Naive thymus-derived CD4-positive, alpha-beta T cell (primary cell): ENCODE results near the gene GREM2. TPM values are rescaled to one million over a fixed set of nuclear protein-coding genes. Genes with fewer than 3 reads are reported as not detected.

Experiments
- ATAC-seq: fragments of 150-1000 bp; cut with Tn5 transposase; 2 replicates; pipeline ENCODE4 v1.10.0; 2021; ENCODE audit warnings: mild to moderate bottlenecking, moderate library complexity
- CTCF ChIA-PET: fragments of 350-600 bp; sonication (Branson Sonifier 250); formaldehyde crosslinking; loops from one replicate; lab custom pipeline; 2021; ENCODE audit warnings: antibody characterized with exemption; lab: Charles Lee
- POLR2A ChIA-PET: fragments of 350-600 bp; sonication (Branson Sonifier 250); formaldehyde crosslinking; loops from one replicate; lab custom pipeline; 2021; ENCODE audit warnings: antibody characterized with exemption, inconsistent platforms; lab: Charles Lee
- DNase-seq, 9 donors: peaks; one replicate each; pipeline versions ENCODE4 v3.0.0 to v3.0.0-alpha.2; 2020 to 2022; ENCODE audit warnings: mixed read lengths in 1 of 9
- H3K27ac ChIP-seq: one replicate; pipeline ENCODE4 v1.7.0; 2013; ENCODE audit warnings: mild to moderate bottlenecking, low read depth, low read length, moderate library complexity
- H3K27me3 ChIP-seq, 2 donors: one replicate each; pipeline ENCODE4 v1.7.0; 2013; ENCODE audit warnings: low read length in 2 of 2, mild to moderate bottlenecking in 2 of 2, moderate library complexity in 2 of 2; ENCODE audit not compliant: control insufficient read depth in 2 of 2, insufficient read depth in 2 of 2
- H3K36me3 ChIP-seq, 3 experiments: 1 replicate in 2 of 3; 2 replicates in 1 of 3; pipeline ENCODE4 v1.7.0; 2013; ENCODE audit warnings: low read length in 3 of 3, mild to moderate bottlenecking in 3 of 3, moderate library complexity in 1 of 3; ENCODE audit not compliant: insufficient read depth in 3 of 3, control insufficient read depth in 2 of 3
- H3K4me1 ChIP-seq, 2 donors: one replicate each; pipeline ENCODE4 v1.7.0; 2013; ENCODE audit warnings: low read length in 2 of 2, mild to moderate bottlenecking in 2 of 2, moderate library complexity in 1 of 2; ENCODE audit not compliant: control insufficient read depth in 2 of 2, insufficient read depth in 2 of 2
- H3K4me3 ChIP-seq: 2 replicates; pipeline ENCODE4 v1.7.0; 2013; ENCODE audit warnings: mild to moderate bottlenecking, low read length
- H3K9me3 ChIP-seq, 3 experiments: 1 replicate in 2 of 3; 2 replicates in 1 of 3; pipeline ENCODE4 v1.7.0; 2013; ENCODE audit warnings: low read length in 3 of 3; ENCODE audit not compliant: control insufficient read depth in 2 of 3
- H3K27ac Mint-ChIP-seq, 9 donors: one replicate each; pipeline ENCODE4 v1.8.0; 2020 to 2022; ENCODE audit warnings: mixed read lengths in 9 of 9, mild to moderate bottlenecking in 8 of 9, moderate library complexity in 5 of 9, inconsistent platforms in 2 of 9
- H3K27me3 Mint-ChIP-seq, 5 donors: one replicate each; pipeline ENCODE4 v1.8.0; 2021 to 2022; ENCODE audit warnings: mixed read lengths in 5 of 5, mild to moderate bottlenecking in 1 of 5
- H3K36me3 Mint-ChIP-seq, 5 donors: one replicate each; pipeline ENCODE4 v1.8.0; 2020 to 2022; ENCODE audit warnings: mixed read lengths in 5 of 5, mild to moderate bottlenecking in 3 of 5, inconsistent platforms in 1 of 5
- H3K4me1 Mint-ChIP-seq, 7 donors: one replicate each; pipeline ENCODE4 v1.8.0; 2020 to 2022; ENCODE audit warnings: mixed read lengths in 7 of 7, mild to moderate bottlenecking in 3 of 7, inconsistent platforms in 1 of 7
- H3K4me3 Mint-ChIP-seq, 10 donors: one replicate each; pipeline ENCODE4 v1.8.0; 2020 to 2022; ENCODE audit warnings: mild to moderate bottlenecking in 10 of 10, mixed read lengths in 10 of 10, moderate library complexity in 6 of 10, inconsistent platforms in 2 of 10
- H3K9me3 Mint-ChIP-seq, 11 donors: one replicate each; pipeline ENCODE4 v1.8.0; 2020 to 2022; ENCODE audit warnings: mixed read lengths in 11 of 11, mild to moderate bottlenecking in 4 of 11, inconsistent platforms in 1 of 11, moderate library complexity in 1 of 11
- intact Hi-C, 2 donors: fragments of 100-400 bp; cut with micrococcal nuclease; formaldehyde crosslinking; loops; one replicate each; pipeline ENCODE4 v1.15.1; 2023
- polyA plus RNA-seq, 2 donors: library from polyadenylated mRNA; unstranded; fragments of 300-500 nt; fragmentation: Illumina TruSeq; gene quantifications; one replicate each; pipeline ENCODE4 v1.2.3, GENCODE V29; 2021
- total RNA-seq, 6 experiments: library from RNA in 5 of 6; stranded (reverse) in 5 of 6; gene quantifications; 1 replicate in 5 of 6; 2 replicates in 1 of 6; pipeline ENCODE4 v1.2.3 and lab custom pipeline; 2021 to 2026

Gene GREM2
- total and polyA plus RNA-seq, 7 experiments from 2014 or later = 0.05 to 5.2 (median 0.65) TPM; not detected in 1

DNA sequence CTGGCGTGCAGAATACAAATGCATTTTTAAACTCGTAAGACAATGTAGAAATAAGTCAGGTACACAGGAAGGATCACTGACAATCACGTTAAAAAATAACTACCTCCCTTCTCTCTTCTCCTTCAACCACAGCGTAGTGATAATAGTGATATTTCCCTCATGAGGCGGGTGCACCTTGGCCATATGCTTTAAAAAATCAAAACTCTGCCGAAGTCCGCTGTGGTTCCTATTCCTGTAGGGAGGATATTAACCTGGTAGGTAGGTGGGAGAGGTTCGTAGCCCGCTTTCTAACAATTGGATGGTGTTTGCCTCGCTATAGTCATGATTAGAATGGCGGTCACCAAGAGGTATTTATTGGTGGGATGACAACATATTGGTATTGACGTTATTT, 732 bp downstream of the GREM2 start:
- no peak for DNase-seq
- ATAC-seq = no peak
- H3K27me3 ChIP-seq = no peaks in the 10 kb centered on the region
- H3K4me1 ChIP-seq = peaks cover 11 to 16% of the 10 kb centered on the region in 2 donors
- intact Hi-C loops = loop anchor here (1.0 to 10.0 kb wide), 2 partner anchors 35 to 74 kb away; no protein-coding TSS in a partner anchor
- no peaks in the 10 kb centered on the region for H3K9me3 ChIP-seq
- peaks cover 18 to 35% (median 29%) of the 10 kb centered on the region in 7 donors for H3K4me1 Mint-ChIP-seq
- ChIA-PET CTCF (no interaction called here), POLR2A (no interaction called here)
- peaks cover 0 to 3% (median 0%) of the 10 kb centered on the region in 11 donors for H3K9me3 Mint-ChIP-seq
- H3K4me3 ChIP-seq = peak overlapping the region; percentile 69
- H3K4me3 Mint-ChIP-seq = peak overlapping the region; percentile 80 to 98 (median 89)
- H3K27ac ChIP-seq = no peak overlapping the region
- no peaks in the 10 kb centered on the region for H3K36me3 Mint-ChIP-seq
- H3K36me3 ChIP-seq = no peaks in the 10 kb centered on the region
- H3K27me3 Mint-ChIP-seq = peaks cover 14 to 67% (median 45%) of the 10 kb centered on the region in 5 donors
- peak overlapping the region in 6 of 9 donors; percentile 32 to 87 (median 80) for H3K27ac Mint-ChIP-seq

DNA sequence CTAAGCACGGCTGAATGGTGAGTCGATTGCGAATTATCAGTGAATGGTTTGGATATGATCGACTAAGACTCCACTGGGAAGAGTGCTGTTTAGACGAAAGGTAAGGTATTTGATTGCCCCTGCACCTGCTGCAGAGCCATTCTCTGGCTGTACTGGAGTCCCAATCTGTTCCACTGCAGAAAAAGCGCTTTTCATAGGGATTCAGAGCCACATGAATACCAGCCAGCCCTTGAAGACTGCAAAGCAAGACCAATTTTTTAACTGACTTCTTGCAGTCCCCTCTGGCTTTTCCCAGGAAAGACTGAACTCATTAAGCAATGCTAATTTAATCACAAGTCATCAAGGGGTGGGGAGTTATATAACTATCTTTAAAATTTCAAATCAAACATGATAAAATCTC, 1.3 kb downstream of the GREM2 start:
- intact Hi-C loops = loop anchor here (1.0 to 10.0 kb wide), 2 partner anchors 34 to 74 kb away; no protein-coding TSS in a partner anchor
- H3K9me3 Mint-ChIP-seq = peaks cover 0 to 3% (median 0%) of the 10 kb centered on the region in 11 donors

DNA sequence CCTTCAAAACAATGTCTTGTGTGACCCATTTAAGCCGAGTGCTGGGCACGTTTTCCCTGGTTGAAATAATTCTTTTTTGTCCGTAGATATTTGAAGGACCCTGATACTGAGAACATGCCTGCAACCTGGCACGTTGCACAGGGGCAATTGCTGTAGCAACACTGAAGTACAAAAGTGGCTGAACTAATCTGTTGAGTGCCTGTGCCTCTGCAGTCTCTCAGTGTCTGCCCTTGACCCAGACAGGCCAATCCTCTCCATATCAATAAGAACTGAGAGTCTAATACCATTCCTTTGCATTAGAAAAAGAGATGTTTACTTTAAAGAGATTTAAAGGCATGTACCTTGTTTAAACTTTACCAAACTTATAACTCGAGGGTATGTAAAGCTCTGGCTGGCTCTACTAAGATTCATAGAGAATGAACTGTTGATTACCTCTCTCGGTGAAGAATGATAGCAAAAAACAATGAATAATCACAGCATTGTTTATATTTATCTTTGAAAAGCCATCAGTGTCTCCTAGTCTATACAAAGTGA, 2.4 kb downstream of the GREM2 start:
- POLR2A ChIA-PET = no interaction called here

More for the DNA sequence above, 1.3 kb downstream of the GREM2 start:
- Mint-ChIP-seq H3K36me3 (no peaks in the 10 kb centered on the region), H3K27me3 (peaks cover 14 to 67% (median 40%) of the 10 kb centered on the region in 5 donors), H3K4me3 (peak overlapping the region in 5 of 10 donors; percentile 3 to 98 (median 85)), H3K4me1 (peaks cover 18 to 35% (median 29%) of the 10 kb centered on the region in 7 donors), H3K27ac (peak overlapping the region in 1 of 9 donors; percentile 5)
- ChIA-PET CTCF (no interaction called here), POLR2A (no interaction called here)
- no peak overlapping the region for H3K27ac ChIP-seq
- H3K9me3 ChIP-seq = no peaks in the 10 kb centered on the region
- H3K4me1 ChIP-seq = peaks cover 11 to 16% of the 10 kb centered on the region in 2 donors
- no peaks in the 10 kb centered on the region for H3K27me3 ChIP-seq
- H3K36me3 ChIP-seq = no peaks in the 10 kb centered on the region
- no peak for ATAC-seq
- DNase-seq = no peak
- no peak overlapping the region for H3K4me3 ChIP-seq

DNA sequence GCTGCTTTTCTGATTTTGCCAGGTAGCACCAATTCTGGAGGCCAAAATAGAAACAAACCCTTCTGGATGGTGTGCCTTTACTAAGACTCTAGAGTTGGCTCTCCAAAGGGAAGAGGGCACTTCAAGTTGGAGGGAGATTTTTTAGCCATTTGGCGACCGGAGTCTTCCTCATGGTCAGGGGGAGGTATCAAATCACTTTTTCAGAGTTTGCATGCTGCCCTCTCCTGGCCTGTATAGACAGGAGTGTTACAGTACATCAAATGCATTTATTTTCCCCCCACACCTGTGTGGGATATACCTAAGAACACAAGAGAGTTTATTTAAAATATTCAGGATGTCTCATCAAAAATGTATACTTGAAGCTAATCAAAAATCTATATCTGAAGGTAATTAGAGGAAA, 3.2 kb downstream of the GREM2 start:
- ChIA-PET CTCF (interaction anchor here (1.0 to 2.2 kb wide), 2 partner anchors 152 to 154 kb away, joined by 3 to 9 read pairs; no protein-coding TSS in a partner anchor), POLR2A (no interaction called here)
- Mint-ChIP-seq H3K4me3 (peak overlapping the region in 1 of 10 donors; percentile 98), H3K4me1 (peaks cover 18 to 31% (median 25%) of the 10 kb centered on the region in 7 donors), H3K36me3 (no peaks in the 10 kb centered on the region), H3K27ac (no peak overlapping the region), H3K27me3 (peaks cover 14 to 56% (median 37%) of the 10 kb centered on the region in 5 donors), H3K9me3 (peaks cover 0 to 3% (median 0%) of the 10 kb centered on the region in 11 donors)
- Histone ChIP-seq H3K36me3 (no peaks in the 10 kb centered on the region), H3K4me3 (no peak overlapping the region), H3K27ac (no peak overlapping the region), H3K9me3 (no peaks in the 10 kb centered on the region), H3K4me1 (peaks cover 11 to 16% of the 10 kb centered on the region in 2 donors), H3K27me3 (no peaks in the 10 kb centered on the region)
- no peak for ATAC-seq
- intact Hi-C loops = loop anchor here (1.0 to 10.0 kb wide), 3 partner anchors 84 to 414 kb away; no protein-coding TSS in a partner anchor
- DNase-seq = no peak

More for the DNA sequence above, 2.4 kb downstream of the GREM2 start:
- Histone ChIP-seq H3K9me3 (no peaks in the 10 kb centered on the region), H3K4me3 (no peak overlapping the region), H3K4me1 (peaks cover 11 to 16% of the 10 kb centered on the region in 2 donors), H3K27me3 (no peaks in the 10 kb centered on the region), H3K27ac (no peak overlapping the region), H3K36me3 (no peaks in the 10 kb centered on the region)
- intact Hi-C loops = loop anchor here (2.0 to 10.0 kb wide), 3 partner anchors 75 to 415 kb away; no protein-coding TSS in a partner anchor
- H3K4me3 Mint-ChIP-seq = peak overlapping the region in 1 of 10 donors; percentile 98
- CTCF ChIA-PET = interaction anchor here (2.2 kb wide), 1 partner anchor 155 kb away, joined by 9 read pairs; no protein-coding TSS in a partner anchor
- H3K4me1 Mint-ChIP-seq = peaks cover 18 to 35% (median 29%) of the 10 kb centered on the region in 7 donors
- ATAC-seq = no peak
- H3K27me3 Mint-ChIP-seq = peaks cover 14 to 64% (median 37%) of the 10 kb centered on the region in 5 donors
- H3K27ac Mint-ChIP-seq = no peak overlapping the region
- no peak for DNase-seq
- H3K9me3 Mint-ChIP-seq = peaks cover 0 to 3% (median 0%) of the 10 kb centered on the region in 11 donors
- no peaks in the 10 kb centered on the region for H3K36me3 Mint-ChIP-seq

DNA sequence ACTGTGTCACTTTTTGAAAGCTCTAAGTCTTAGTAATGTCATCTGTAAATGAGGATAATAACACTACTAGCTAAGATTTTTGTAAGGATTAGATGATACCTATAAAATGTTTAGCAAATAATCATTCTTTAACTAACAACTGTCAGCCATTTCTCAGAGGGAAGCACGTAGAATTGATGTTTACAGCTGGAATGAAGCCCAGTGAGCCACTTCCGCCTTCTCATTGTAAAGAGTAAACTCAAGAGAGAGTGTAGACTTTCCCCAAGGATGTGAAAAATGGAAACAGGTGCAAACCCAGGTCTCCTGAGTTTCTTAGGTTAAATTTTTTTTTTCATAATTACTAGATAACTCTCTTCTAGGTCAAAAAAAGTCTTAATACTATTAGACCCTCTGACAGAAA, 4.9 kb downstream of the GREM2 start:
- ChIA-PET CTCF (no interaction called here), POLR2A (interaction anchor here (0.7 kb wide), 1 partner anchor 114 kb away, joined by 3 read pairs; no protein-coding TSS in a partner anchor)
- Mint-ChIP-seq H3K4me1 (peaks cover 9 to 14% (median 10%) of the 10 kb centered on the region in 7 donors), H3K4me3 (no peak overlapping the region), H3K27ac (no peak overlapping the region), H3K36me3 (no peaks in the 10 kb centered on the region), H3K9me3 (peaks cover 0 to 6% (median 0%) of the 10 kb centered on the region in 11 donors), H3K27me3 (peaks cover 9 to 40% (median 24%) of the 10 kb centered on the region in 5 donors)
- no peak overlapping the region for H3K4me3 ChIP-seq
- DNase-seq (no peak), ATAC-seq (no peak)
- H3K4me1 ChIP-seq = peaks cover 0 to 5% of the 10 kb centered on the region in 2 donors
- H3K27ac ChIP-seq = no peak overlapping the region
- H3K36me3 ChIP-seq = no peaks in the 10 kb centered on the region
- intact Hi-C loops = loop anchor here in 1 of 2 donors (10.0 kb wide), 1 partner anchor 412 kb away; no protein-coding TSS in a partner anchor
- no peaks in the 10 kb centered on the region for H3K9me3 ChIP-seq
- no peaks in the 10 kb centered on the region for H3K27me3 ChIP-seq

DNA sequence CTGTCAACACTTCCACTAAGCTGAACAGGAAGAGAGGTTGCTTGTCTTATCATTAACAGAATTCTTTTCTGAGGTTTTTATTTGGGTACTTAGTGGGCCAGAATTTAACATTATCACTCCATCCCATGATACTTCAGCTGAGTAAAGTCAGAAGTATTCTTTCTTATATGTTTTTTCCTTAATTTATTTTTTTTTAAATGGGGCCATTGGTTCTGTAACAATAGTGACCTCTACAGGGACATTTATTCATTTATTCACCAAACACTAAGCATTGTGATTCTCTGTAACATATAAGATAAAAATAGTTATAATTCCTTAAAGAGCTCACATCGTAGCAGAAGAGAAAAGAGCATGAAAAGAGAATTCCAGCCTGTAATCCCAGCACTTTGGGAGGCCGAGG, 9.8 kb downstream of the GREM2 start:
- ChIA-PET POLR2A (no interaction called here), CTCF (interaction anchor here (0.8 to 1.5 kb wide), 2 partner anchors 144 to 147 kb away, joined by 3 to 4 read pairs; no protein-coding TSS in a partner anchor)
- Mint-ChIP-seq H3K27me3 (peaks cover 0 to 4% (median 0%) of the 10 kb centered on the region in 5 donors), H3K4me3 (no peak overlapping the region), H3K36me3 (no peaks in the 10 kb centered on the region), H3K27ac (no peak overlapping the region), H3K4me1 (no peaks in the 10 kb centered on the region), H3K9me3 (peaks cover 0 to 6% (median 0%) of the 10 kb centered on the region in 11 donors)
- no peak overlapping the region for H3K27ac ChIP-seq
- H3K4me3 ChIP-seq = no peak overlapping the region
- no peaks in the 10 kb centered on the region for H3K36me3 ChIP-seq
- intact Hi-C loops = loop anchor here in 1 of 2 donors (10.0 kb wide), 1 partner anchor 407 kb away; no protein-coding TSS in a partner anchor
- DNase-seq (no peak), ATAC-seq (no peak)
- no peaks in the 10 kb centered on the region for H3K27me3 ChIP-seq
- no peaks in the 10 kb centered on the region for H3K9me3 ChIP-seq
- no peaks in the 10 kb centered on the region for H3K4me1 ChIP-seq
